Stimulated activated CD4-positive, alpha-beta T cell treated with anti-CD3 and anti-CD28 coated beads, Interleukin-1b, Interleukin-23, amount 100 ng/mL, for 24 hours (primary cell): ENCODE data around the gene TPRN.

Source experiments
- DNase-seq, 4 experiments: peaks; one replicate each; pipeline ENCODE4 v3.0.0-alpha.2; 2020; ENCODE audit warnings: low read depth in 4 of 4, low spot score in 1 of 4

TPRN gene

GRCh38 chr9:137175345-137175961 lies 25.1 kb downstream of the TPRN start:
- DNase-seq, result no peak

GRCh38 chr9:137174722-137175293 lies 25.7 kb downstream of the TPRN start:
- DNase-seq, result no peak

- no peak for DNase-seq
Observed at GRCh38 chr9:137173796-137174664, 26.5 kb downstream of the TPRN start.

GRCh38 chr9:137172901-137173795 lies 27.4 kb downstream of the TPRN start:
- no peak for DNase-seq

GRCh38 chr9:137171149-137171900 lies 29.2 kb downstream of the TPRN start:
- no peak for DNase-seq

- no peak for DNase-seq
Observed at GRCh38 chr9:137170486-137171148, 29.9 kb downstream of the TPRN start.

- no peak for DNase-seq
Observed at GRCh38 chr9:137169896-137170358, 30.6 kb downstream of the TPRN start, which contains the start of gene LRRC26. LRRC26 (minus strand) TSS chr9:137170051; CDS start chr9:137169943, 108 bp downstream.

GRCh38 chr9:137168904-137169856 lies 31.4 kb downstream of the TPRN start:
- no peak for DNase-seq

GRCh38 chr9:137168573-137168903 lies 32.0 kb downstream of the TPRN start:
- DNase-seq, result no peak

GRCh38 chr9:137167747-137168572 lies 32.6 kb downstream of the TPRN start:
- DNase-seq, result no peak

- DNase-seq, result no peak
Observed at GRCh38 chr9:137167277-137167746, 33.2 kb downstream of the TPRN start.

- DNase-seq, result no peak
Observed at GRCh38 chr9:137166380-137167229, 33.9 kb downstream of the TPRN start.

GRCh38 chr9:137165250-137165836 lies 35.2 kb downstream of the TPRN start:
- DNase-seq, result no peak

- no peak for DNase-seq
Observed at GRCh38 chr9:137164370-137165249, 35.9 kb downstream of the TPRN start.

GRCh38 chr9:137163805-137164204 lies 36.7 kb downstream of the TPRN start:
- DNase-seq, result no peak

GRCh38 chr9:137163365-137163715 lies 37.2 kb downstream of the TPRN start:
- DNase-seq, result no peak
